H7 (cell line): Measurements from ENCODE around the gene SETD5. TPM values are rescaled to one million over a fixed set of nuclear protein-coding genes. Genes with fewer than 3 reads are reported as not detected.

Experiments
- DNase-seq: peaks from one replicate; pipeline ENCODE4 v3.0.0; 2012
- H3K27me3 ChIP-seq: 2 replicates; pipeline ENCODE4 v1.6.0; 2011; ENCODE audit warnings: mild to moderate bottlenecking, low read length; ENCODE audit not compliant: control insufficient read depth, insufficient read depth
- H3K36me3 ChIP-seq: replicated peaks from 2 replicates; pipeline ENCODE4 v1.5.1; 2011; ENCODE audit warnings: low read length; ENCODE audit not compliant: control insufficient read depth, insufficient read depth
- H3K4me3 ChIP-seq: 2 replicates; pipeline ENCODE4 v1.5.1; 2011; ENCODE audit warnings: low read depth, mild to moderate bottlenecking, control low read depth, low read length, moderate library complexity; ENCODE audit not compliant: insufficient read depth
- total RNA-seq: library from RNA; depleted of rRNA; stranded (reverse); fragments of >200 nt; shearing (Covaris generic); gene quantifications from 2 replicates; pipeline ENCODE4 v1.2.3, GENCODE V29; 2014

SETD5 gene
- total RNA-seq, 1 experiment from 2014 or later = 99.8 TPM

- Histone ChIP-seq H3K36me3 (peaks cover 59% of the 10 kb centered on the region), H3K27me3 (no peaks in the 10 kb centered on the region), H3K4me3 (no peak overlapping the region)
- DNase-seq = no peak
Measured at GRCh38 chr3:9441501-9442221, 44.2 kb downstream of the SETD5 start.

GRCh38 chr3:9448071-9448470 is 50.7 kb downstream of the SETD5 start:
- Histone ChIP-seq H3K36me3 (peaks cover 67% of the 10 kb centered on the region), H3K27me3 (no peaks in the 10 kb centered on the region), H3K4me3 (no peak overlapping the region)
- DNase-seq = no peak

- Histone ChIP-seq H3K4me3 (no peak overlapping the region), H3K27me3 (no peaks in the 10 kb centered on the region), H3K36me3 (peaks cover 63% of the 10 kb centered on the region)
- DNase-seq = no peak
Measured at GRCh38 chr3:9448643-9449042, 51.2 kb downstream of the SETD5 start.

GRCh38 chr3:9450126-9450525 is 52.7 kb downstream of the SETD5 start:
- H3K4me3 ChIP-seq = no peak overlapping the region
- no peak for DNase-seq
- no peaks in the 10 kb centered on the region for H3K27me3 ChIP-seq
- peaks cover 56% of the 10 kb centered on the region for H3K36me3 ChIP-seq

GRCh38 chr3:9450991-9451390 is 53.6 kb downstream of the SETD5 start:
- Histone ChIP-seq H3K36me3 (peaks cover 51% of the 10 kb centered on the region), H3K4me3 (no peak overlapping the region), H3K27me3 (no peaks in the 10 kb centered on the region)
- DNase-seq = no peak

- Histone ChIP-seq H3K27me3 (no peaks in the 10 kb centered on the region), H3K4me3 (no peak overlapping the region), H3K36me3 (peaks cover 41% of the 10 kb centered on the region)
- DNase-seq = no peak
Measured at GRCh38 chr3:9452417-9452816, 55.0 kb downstream of the SETD5 start.

GRCh38 chr3:9455596-9456131 is 58.2 kb downstream of the SETD5 start:
- no peak for DNase-seq
- Histone ChIP-seq H3K36me3 (peaks cover 23% of the 10 kb centered on the region), H3K4me3 (no peak overlapping the region), H3K27me3 (no peaks in the 10 kb centered on the region)

GRCh38 chr3:9467451-9467850 is 70.0 kb downstream of the SETD5 start:
- no peaks in the 10 kb centered on the region for H3K27me3 ChIP-seq
- DNase-seq = no peak
- peaks cover 52% of the 10 kb centered on the region for H3K36me3 ChIP-seq
- H3K4me3 ChIP-seq = no peak overlapping the region

- Histone ChIP-seq H3K27me3 (no peaks in the 10 kb centered on the region), H3K4me3 (no peak overlapping the region), H3K36me3 (peaks cover 57% of the 10 kb centered on the region)
- no peak for DNase-seq
Measured at GRCh38 chr3:9468460-9468859, 71.0 kb downstream of the SETD5 start.

GRCh38 chr3:9469986-9470385 is 72.6 kb downstream of the SETD5 start:
- Histone ChIP-seq H3K4me3 (no peak overlapping the region), H3K36me3 (peaks cover 60% of the 10 kb centered on the region), H3K27me3 (no peaks in the 10 kb centered on the region)
- no peak for DNase-seq

- H3K27me3 ChIP-seq = no peaks in the 10 kb centered on the region
- H3K4me3 ChIP-seq = no peak overlapping the region
- H3K36me3 ChIP-seq = peaks cover 67% of the 10 kb centered on the region
- no peak for DNase-seq
Measured at GRCh38 chr3:9473496-9474065, 76.2 kb downstream of the SETD5 start.

GRCh38 chr3:9474482-9474881 is 77.1 kb downstream of the SETD5 start:
- H3K36me3 ChIP-seq = peaks cover 63% of the 10 kb centered on the region

GRCh38 chr3:9476935-9477334 is 79.5 kb downstream of the SETD5 start:
- no peak overlapping the region for H3K4me3 ChIP-seq
- no peaks in the 10 kb centered on the region for H3K27me3 ChIP-seq
- peaks cover 50% of the 10 kb centered on the region for H3K36me3 ChIP-seq
- no peak for DNase-seq

More at GRCh38 chr3:9474482-9474881, 77.1 kb downstream of the SETD5 start:
- Histone ChIP-seq H3K4me3 (no peak overlapping the region), H3K27me3 (no peaks in the 10 kb centered on the region)
- DNase-seq = no peak

GRCh38 chr3:9480265-9480664 is 82.8 kb downstream of the SETD5 start:
- H3K27me3 ChIP-seq = no peaks in the 10 kb centered on the region
- peaks cover 26% of the 10 kb centered on the region for H3K36me3 ChIP-seq
- no peak overlapping the region for H3K4me3 ChIP-seq
- DNase-seq = no peak

GRCh38 chr3:9485248-9485647 is 87.8 kb downstream of the SETD5 start:
- no peak for DNase-seq
- Histone ChIP-seq H3K27me3 (no peaks in the 10 kb centered on the region), H3K4me3 (no peak overlapping the region), H3K36me3 (peaks cover 1% of the 10 kb centered on the region)
